A172 (cell line): Measurements from ENCODE around the gene SPDYE2. TPM values are rescaled to one million over a fixed set of nuclear protein-coding genes. Genes with fewer than 3 reads are reported as not detected.
"Not testable (repeated sequence)": the region's sequence is repeated elsewhere in the genome, so short reads cannot be mapped to it uniquely, and the experiment has no call there.

Source experiments
- DNase-seq: peaks from one replicate; pipeline ENCODE4 v3.0.0-alpha.2; 2015; ENCODE audit warnings: low spot score
- total RNA-seq: library from RNA; depleted of rRNA; stranded (reverse); fragments of >200 nt; shearing (Covaris generic); gene quantifications from 2 replicates; pipeline ENCODE4 v1.2.3, GENCODE V29; 2014; rRNA removed

The SPDYE2 gene
- total RNA-seq, 1 experiment from 2014 or later, result not detected

DNA sequence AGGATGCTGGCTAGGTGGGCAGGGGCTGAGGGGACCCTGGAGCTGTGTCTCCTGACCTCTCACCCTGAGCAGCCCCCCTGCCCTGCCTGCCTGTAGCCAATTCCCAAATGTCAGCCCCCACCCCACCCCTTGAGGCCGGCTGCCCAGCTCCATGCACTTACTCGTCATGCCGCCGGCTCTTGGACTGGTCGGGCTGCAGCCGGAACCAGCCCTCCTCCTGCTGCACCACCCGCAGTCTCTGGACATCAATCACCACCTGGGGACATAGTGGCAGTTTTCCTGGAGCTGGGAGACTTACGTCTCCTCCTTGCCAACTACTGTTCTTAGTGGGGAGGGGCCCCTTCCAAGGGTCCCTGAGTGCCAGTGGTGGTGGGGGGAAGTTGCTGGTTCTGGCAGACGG lies 48.7 kb downstream of the SPDYE2 start:
- DNase-seq, result not testable (repeated sequence)

DNA sequence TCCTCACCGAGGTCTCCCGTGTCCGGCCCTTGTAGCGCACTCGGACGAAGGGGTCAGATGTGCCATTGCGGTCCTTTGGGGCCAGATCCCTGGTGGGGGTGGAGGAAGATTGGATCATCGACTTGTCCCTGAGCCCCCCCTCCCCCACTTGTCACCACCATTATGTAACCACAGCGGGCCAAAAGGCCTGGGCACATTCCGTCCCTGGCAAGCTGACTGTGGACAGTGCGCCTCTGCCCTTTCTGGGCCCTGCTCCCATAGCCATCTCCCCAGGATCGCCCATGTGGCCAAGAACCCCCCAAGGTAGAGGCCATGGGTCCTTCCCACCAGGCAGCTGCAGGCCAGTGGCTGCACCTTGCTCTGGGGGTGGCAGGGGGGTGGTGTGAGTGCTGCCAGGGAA lies 51.3 kb downstream of the SPDYE2 start:
- not testable (repeated sequence) for DNase-seq

DNA sequence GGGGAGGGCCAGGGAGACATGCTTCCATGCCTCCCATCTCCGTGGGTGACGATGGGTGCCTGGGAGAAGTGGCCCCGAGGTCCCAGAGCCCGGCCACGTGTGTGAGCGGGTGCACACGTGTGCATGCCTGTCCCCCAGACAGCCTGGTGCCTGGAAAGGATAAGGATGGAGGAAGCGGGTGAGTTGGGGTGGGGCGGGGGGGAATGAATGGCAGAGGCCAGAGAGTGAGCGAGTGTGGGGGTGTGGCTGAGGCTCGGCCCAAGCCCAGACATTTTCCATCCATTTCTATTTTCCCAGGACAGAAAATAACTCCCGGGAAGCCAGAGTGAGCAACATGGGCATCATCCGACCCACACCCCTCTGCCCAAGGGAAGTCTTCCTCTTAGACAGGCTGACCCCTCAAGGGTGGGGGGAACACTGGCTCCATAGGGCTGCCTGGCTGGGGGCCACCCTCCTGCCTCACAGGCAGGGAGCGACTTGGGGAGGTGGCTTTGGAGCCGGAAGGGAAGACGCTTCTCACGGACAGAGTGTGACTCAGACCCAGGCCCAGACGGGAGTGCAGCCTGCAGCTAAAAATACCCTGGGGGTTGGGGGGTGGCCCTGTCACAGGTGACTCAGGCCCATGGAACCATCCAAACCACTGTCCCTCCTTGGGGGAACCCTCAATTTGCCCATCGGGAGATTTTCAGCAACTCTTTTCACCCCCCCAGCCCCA lies 53.6 kb downstream of the SPDYE2 start:
- DNase-seq, result not testable (repeated sequence)

DNA sequence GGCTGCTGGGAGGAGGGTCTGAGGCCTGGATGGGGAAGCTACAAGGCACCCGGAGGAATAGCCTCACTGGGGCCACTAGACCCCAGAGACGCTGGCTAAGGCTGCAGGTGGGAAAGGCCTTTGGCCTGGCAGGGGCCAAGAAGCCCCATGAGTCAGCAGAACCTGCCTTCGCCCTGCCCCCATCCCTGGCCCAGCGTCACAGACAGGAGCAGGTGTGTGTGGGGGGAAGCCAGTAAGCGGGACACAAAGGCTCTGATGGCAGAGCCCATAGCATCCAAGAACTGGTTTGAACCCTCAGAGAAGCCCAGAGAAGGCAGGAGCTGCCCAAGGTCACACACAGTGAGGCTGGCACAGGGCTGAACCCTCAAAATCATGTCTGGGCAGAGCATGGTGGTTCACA lies 55.8 kb downstream of the SPDYE2 start:
- not testable (repeated sequence) for DNase-seq

DNA sequence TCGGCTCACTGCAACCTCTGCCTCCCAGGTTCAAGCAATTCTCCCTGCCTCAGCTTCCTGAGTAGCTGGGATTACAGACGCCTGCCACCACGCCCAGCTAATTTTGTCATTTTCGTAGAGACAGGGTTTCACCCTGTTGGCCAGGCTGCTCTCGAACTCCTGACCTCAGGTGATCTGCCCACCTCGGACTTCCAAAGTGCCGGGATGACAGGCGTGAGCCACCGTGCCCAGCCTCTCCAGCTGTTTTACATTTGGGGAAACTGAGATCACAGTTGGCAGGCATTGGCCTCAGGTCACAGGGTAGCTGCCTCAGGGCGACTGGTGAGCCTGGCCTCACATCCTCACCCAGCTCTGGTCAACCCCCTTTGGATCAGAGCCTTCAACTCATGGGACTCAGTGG lies 58.7 kb downstream of the SPDYE2 start:
- DNase-seq, result not testable (repeated sequence)

DNA sequence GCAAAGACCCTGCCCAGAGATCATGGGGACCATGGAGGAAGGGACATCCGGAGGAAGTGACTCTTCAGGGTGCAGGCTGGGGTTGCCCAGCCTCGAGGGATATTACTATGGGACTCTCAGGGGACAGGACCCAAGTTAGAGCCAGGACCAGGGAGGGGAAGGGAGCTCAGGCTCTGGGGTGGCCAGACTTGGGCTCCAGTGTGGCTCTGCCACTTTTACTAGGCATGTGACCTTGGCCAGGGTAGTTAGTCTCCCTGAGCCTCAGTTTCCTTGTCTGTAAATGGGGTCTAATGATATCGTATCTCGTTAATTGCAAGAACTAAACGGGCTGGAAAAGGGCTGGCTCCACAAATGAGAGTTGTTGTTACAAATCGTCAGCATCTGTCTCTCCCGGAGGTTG lies 59.4 kb downstream of the SPDYE2 start:
- not testable (repeated sequence) for DNase-seq

DNA sequence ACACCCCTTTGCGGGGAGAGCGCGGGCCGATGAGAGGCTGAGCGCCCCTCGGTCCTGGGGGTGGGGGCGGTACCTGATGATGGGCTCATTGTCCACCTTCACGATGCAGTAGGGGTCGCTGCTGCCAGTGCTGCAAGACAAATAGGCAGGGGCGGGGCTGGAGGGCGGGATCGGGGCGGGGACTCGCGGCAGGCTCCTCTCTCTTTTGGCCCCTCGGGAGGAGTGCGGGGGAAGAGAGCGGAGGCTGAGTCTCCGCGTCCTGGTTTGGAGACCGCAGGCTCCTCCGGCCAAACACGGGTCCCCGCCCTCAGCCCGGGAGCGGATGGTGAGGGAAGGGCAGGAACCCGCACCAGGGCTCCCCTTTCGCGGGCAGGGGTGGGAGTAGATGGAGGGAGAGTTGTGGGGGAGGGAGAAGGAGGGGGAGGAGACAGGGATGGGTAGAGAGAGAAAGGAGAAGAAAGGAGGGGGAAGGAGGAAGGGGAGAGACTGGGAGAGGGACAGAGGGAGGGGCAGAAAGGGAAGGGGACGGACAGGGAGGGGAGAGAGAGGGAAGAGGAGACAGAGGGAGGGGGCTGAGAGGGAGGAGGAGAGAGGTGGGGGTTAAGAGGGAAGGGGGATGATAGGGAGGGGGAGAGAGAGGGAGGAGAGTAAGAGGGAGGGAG lies 60.1 kb downstream of the SPDYE2 start:
- not testable (repeated sequence) for DNase-seq

DNA sequence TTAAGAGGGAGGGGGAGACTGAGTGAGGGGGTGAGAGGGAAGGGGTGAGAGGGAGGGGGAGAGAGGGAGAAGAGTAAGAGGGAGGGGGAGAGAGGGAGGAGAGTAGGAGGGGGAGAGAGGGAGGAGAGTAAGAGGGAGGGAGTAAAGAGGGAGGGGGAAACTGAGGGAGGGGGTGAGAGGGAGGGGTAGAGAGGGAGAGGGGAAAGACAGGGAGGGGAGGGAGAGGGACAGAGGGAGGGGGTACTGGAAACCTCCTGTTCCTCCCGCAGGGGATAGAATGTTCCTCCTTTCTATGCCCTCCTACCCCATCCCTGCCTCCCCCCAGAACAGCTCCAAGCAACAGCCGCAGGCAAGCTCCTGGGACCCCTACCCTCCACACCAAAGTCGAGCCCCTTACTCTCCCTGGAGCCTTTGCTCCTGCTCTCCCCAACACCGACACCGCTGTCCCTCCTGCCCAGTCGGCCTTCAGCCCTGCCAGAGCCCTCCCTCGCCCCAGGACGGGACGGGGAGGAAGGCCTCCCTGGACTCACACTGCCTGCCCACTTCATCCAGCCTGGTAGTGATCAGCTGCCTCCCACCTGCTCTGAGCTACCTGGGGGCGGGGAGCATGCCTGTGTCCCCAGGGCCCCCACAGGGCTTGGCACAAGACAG lies 60.8 kb downstream of the SPDYE2 start:
- DNase-seq, result peak; percentile 1

Other genes with a start within 250 kb of the SPDYE2 start
- not detected in 2 replicates for gene SPDYE6, start 194.8 kb upstream of the SPDYE2 start, total RNA-seq
- gene PRKRIP1, start 154.9 kb upstream of the SPDYE2 start, total RNA-seq, result 27.1 and 33.5 TPM in 2 replicates
- 67.6 and 77.9 TPM in 2 replicates for gene ORAI2, start 117.7 kb upstream of the SPDYE2 start, total RNA-seq
- gene ALKBH4, start 86.4 kb upstream of the SPDYE2 start, total RNA-seq, result 15.3 and 20.8 TPM in 2 replicates
- gene LRWD1, start 86.2 kb upstream of the SPDYE2 start, total RNA-seq, result 43.6 and 52.0 TPM in 2 replicates
- gene POLR2J, start 72.3 kb upstream of the SPDYE2 start, total RNA-seq, result 45.6 and 52.1 TPM in 2 replicates
- 0.07 and 3.9 TPM in 2 replicates for gene RASA4B, start 33.4 kb upstream of the SPDYE2 start, total RNA-seq
- gene UPK3BL2, start 7.5 kb upstream of the SPDYE2 start, total RNA-seq, result 0.12 and 1.00 TPM in 2 replicates
- 8.6 and 14.1 TPM in 2 replicates for gene POLR2J3, start 21.4 kb downstream of the SPDYE2 start, total RNA-seq
- gene RASA4, start 65.5 kb downstream of the SPDYE2 start, total RNA-seq, result 10.8 and 15.8 TPM in 2 replicates
- 12.8 and 13.9 TPM in 2 replicates for gene UPK3BL1, start 91.6 kb downstream of the SPDYE2 start, total RNA-seq
- gene SPDYE2B, start 99.1 kb downstream of the SPDYE2 start, total RNA-seq, result not detected in 2 replicates
- gene POLR2J2, start 120.4 kb downstream of the SPDYE2 start, total RNA-seq, result 2.4 and 2.8 TPM in 2 replicates
- 12.1 and 12.5 TPM in 2 replicates for gene FAM185A, start 197.8 kb downstream of the SPDYE2 start, total RNA-seq